Astrocyte of the spinal cord (primary cell): ENCODE data around the gene KDM5B.

ENCODE experiments used
- DNase-seq: peaks from one replicate; pipeline ENCODE4 v3.0.0; 2011; ENCODE audit warnings: low read depth, low spot score
- H3K4me3 ChIP-seq: 2 replicates; pipeline ENCODE4 v1.5.1; 2011; ENCODE audit warnings: low read depth, mild to moderate bottlenecking, low read length, moderate library complexity
- in situ Hi-C: cut with HindIII; loops from 2 replicates; pipeline ENCODE4 v1.10.0; 2017; ENCODE audit warnings: low sequenced_read_pairs
- TF ChIP-seq, protein P1 (sequence below): IDR thresholded peaks from 2 replicates; pipeline ENCODE4 v1.5.1; 2012; ENCODE audit warnings: low read depth, mild to moderate bottlenecking, low read length, inconsistent platforms

The KDM5B gene

GRCh38 chr1:202684716-202685115 is 123.5 kb downstream of the KDM5B start:
- in situ Hi-C loops = no loop called here
- TF ChIP-seq, protein P1, sequence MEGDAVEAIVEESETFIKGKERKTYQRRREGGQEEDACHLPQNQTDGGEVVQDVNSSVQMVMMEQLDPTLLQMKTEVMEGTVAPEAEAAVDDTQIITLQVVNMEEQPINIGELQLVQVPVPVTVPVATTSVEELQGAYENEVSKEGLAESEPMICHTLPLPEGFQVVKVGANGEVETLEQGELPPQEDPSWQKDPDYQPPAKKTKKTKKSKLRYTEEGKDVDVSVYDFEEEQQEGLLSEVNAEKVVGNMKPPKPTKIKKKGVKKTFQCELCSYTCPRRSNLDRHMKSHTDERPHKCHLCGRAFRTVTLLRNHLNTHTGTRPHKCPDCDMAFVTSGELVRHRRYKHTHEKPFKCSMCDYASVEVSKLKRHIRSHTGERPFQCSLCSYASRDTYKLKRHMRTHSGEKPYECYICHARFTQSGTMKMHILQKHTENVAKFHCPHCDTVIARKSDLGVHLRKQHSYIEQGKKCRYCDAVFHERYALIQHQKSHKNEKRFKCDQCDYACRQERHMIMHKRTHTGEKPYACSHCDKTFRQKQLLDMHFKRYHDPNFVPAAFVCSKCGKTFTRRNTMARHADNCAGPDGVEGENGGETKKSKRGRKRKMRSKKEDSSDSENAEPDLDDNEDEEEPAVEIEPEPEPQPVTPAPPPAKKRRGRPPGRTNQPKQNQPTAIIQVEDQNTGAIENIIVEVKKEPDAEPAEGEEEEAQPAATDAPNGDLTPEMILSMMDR = no peak
- H3K4me3 ChIP-seq = no peak overlapping the region
- DNase-seq = no peak

- TF ChIP-seq, protein P1 = no peak
- no peak overlapping the region for H3K4me3 ChIP-seq
- in situ Hi-C loops = no loop called here
- DNase-seq = no peak
Observed at GRCh38 chr1:202683029-202683428, 125.2 kb downstream of the KDM5B start.

DNA sequence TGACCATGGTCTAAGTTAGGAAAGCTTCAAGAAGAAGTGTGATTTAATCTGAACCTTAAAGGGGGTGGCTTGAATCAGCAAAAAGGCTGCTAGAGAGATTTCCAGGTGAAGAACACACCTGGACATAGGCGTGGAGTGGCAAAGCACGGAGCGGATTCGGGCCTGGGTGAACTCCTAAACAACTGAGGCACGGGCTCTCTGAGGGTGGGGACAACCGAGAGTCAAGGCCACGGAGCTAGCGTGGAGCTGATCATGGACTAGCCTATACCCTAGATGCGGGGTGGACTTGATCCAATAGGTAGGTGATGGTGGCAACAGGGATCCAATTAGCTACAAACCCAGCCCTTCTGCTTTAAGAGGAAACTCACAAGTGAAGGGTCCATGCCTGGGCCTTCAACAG is 125.7 kb downstream of the KDM5B start:
- TF ChIP-seq, protein P1 = no peak
- no peak for DNase-seq
- in situ Hi-C loops = no loop called here
- no peak overlapping the region for H3K4me3 ChIP-seq

DNA sequence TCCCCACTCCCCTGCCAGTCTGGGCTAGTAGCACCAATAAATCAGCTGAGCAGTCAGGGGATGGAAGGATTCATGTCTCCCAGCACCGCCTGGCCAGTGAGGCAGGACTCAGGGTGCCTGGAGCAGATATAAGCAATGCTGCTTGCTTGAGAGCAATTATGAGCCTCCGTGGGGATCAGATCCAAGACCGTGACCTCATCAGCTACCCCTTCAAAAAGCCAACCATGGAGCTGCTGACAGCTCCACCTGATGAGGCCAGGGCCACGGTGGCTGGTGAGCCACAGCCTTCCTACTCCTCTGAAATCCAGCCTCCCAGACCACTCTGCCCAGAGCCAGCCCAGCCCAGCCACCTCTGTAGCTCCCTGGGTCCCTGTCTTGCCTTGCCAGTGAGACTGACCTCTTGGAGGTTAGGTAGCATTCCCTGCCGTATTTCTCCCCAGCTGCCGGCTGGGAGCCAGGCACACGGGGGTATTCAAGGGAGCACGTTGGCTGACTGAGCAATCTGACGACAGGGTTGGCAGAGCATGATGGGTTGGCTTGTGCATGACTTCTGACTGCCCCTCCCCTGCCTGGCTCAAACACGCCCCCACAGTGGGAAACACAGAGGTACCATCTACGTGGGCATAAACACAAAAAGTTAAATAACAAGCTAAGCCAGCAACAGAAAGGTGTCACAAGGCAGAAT is 126.3 kb downstream of the KDM5B start:
- in situ Hi-C loops = no loop called here
- TF ChIP-seq, protein P1 = no peak
- no peak for DNase-seq
- H3K4me3 ChIP-seq = no peak overlapping the region

- DNase-seq = no peak
- in situ Hi-C loops = no loop called here
- no peak overlapping the region for H3K4me3 ChIP-seq
- TF ChIP-seq, protein P1 = no peak
Observed at GRCh38 chr1:202680586-202681352, 127.5 kb downstream of the KDM5B start.

DNA sequence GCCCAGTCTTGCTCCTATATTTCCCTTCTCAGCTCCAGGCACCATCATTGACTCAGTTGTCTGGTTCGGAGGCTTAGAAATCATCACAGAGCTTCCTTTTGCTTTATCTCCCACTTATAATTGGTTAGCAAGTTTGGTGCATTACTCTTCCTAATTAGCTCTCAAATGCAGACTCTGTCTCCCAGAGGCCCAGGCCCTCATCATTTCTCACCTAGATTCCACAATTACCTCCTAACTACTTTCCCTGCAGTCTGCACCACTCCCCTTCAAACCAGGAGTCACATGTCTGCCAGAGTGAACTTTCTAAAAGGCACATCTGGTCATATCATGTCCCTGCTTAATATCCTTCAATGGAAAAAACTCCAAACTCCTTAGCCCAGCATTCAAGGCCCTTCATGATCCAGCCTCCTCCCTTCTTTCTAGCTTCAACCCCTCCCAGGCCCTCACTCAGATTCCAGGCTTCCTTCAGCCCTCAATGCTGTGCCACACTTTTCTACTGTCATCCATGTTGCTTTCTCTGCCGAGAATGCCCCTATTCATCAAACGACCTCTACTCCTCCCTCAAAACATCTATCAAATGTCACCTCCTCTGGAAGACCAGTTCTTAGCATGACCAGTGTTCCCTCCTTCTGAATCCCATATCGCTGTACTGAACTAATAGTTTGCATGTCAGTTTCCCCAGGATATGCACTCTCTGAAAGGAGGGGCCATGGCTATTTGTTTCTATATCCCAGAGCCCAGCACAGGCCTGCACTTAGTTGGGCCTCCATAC is 128.6 kb downstream of the KDM5B start:
- DNase-seq = no peak
- TF ChIP-seq, protein P1 = no peak
- in situ Hi-C loops = no loop called here
- no peak overlapping the region for H3K4me3 ChIP-seq
